MG63 (cell line): ENCODE data around the gene SLC35A5. TPM values are rescaled to one million over a fixed set of nuclear protein-coding genes. Genes with fewer than 3 reads are reported as not detected.
"Not testable (repeated sequence)": the region's sequence is repeated elsewhere in the genome, so short reads cannot be mapped to it uniquely, and the experiment has no call there.

Source experiments
- DNase-seq: peaks from one replicate; pipeline ENCODE4 v3.0.0-alpha.2; 2020
- H3K27me3 ChIP-seq: fragments of 250-450 bp; sonication (Bioruptor Pico); 2 replicates; pipeline ENCODE4 v1.5.1; 2020; ENCODE audit warnings: mild to moderate bottlenecking, moderate library complexity
- H3K36me3 ChIP-seq: fragments of 250-450 bp; sonication (Bioruptor Pico); 2 replicates; pipeline ENCODE4 v1.5.1; 2020; ENCODE audit warnings: mild to moderate bottlenecking, moderate library complexity
- H3K4me3 ChIP-seq: fragments of 250-450 bp; sonication (Bioruptor Pico); 2 replicates; pipeline ENCODE4 v1.5.1; 2020; ENCODE audit warnings: mild to moderate bottlenecking, moderate library complexity
- H3K9me3 ChIP-seq: fragments of 250-450 bp; sonication (Bioruptor Pico); 2 replicates; pipeline ENCODE4 v1.5.1; 2020; ENCODE audit warnings: mild to moderate bottlenecking, moderate library complexity
- total RNA-seq: library from RNA; depleted of rRNA; stranded (reverse); fragments of >200 nt; shearing (Covaris generic); gene quantifications from 2 replicates; pipeline ENCODE4 v1.2.3, GENCODE V29; 2014; ENCODE audit warnings: low replicate concordance

The SLC35A5 gene
- total RNA-seq, 1 experiment from 2014 or later = 22.3 TPM

DNA sequence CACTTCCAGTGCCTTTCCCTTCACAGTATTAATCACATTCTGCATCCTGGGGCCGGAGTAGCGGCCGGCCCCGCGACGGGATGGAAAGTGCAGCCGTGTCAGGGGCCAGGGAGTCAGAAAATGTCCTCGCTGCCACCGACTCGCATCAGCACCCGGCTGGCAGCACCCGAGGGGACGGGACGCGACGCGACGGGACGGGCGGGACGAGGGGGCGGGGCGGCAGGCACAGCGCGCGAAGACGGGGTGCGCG lies 436 bp upstream of the SLC35A5 start:
- no peaks in the 10 kb centered on the region for H3K27me3 ChIP-seq
- peak overlapping the region; percentile 70 for H3K4me3 ChIP-seq
- H3K9me3 ChIP-seq = no peaks in the 10 kb centered on the region
- DNase-seq = no peak
- peaks cover 33% of the 10 kb centered on the region for H3K36me3 ChIP-seq

DNA sequence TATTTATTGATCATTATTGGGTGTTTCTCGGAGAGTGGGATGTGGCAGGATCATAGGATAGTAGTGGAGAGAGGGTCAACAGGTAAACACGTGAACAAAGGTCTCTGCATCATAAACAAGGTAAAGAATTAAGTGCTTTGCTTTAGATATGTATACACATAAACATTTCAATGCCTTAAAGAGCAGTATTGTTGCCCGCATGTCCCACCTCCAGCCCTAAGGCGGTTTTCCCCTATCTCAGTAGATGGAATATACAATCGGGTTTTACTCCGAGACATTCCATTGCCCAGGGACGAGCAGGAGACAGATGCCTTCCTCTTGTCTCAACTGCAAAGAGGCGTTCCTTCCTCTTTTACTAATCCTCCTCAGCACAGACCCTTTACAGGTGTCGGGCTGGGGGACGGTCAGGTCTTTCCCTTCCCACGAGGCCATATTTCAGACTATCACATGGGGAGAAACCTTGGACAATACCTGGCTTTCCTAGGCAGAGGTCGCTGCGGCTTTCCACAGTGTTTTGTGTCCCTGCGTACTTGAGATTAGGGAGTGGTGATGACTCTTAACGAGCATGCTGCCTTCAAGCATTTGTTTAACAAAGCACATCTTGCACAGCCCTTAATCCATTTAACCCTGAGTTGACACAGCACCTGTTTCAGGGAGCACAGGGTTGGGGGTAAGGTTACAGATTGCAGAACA lies 2.5 kb downstream of the SLC35A5 start:
- peaks cover 25% of the 10 kb centered on the region for H3K36me3 ChIP-seq
- not testable (repeated sequence) for DNase-seq, H3K27me3 ChIP-seq, H3K9me3 ChIP-seq, H3K4me3 ChIP-seq

DNA sequence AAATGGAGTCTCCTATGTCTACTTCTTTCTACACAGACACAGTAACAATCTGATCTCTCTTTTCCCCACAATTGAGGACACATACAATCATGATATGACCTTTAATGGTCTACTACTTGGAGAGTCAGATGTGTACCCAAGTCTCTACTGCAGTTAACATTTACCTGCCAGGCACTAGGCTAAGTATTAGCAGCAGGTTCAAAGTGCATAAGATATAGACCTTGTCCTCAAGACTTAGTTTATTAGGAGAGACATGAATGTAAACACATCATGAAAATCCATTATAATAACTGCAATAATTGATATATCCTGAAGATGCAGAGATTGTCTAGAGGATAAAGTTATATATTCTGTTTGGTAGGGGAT lies 3.1 kb downstream of the SLC35A5 start:
- no peak overlapping the region for H3K4me3 ChIP-seq
- H3K27me3 ChIP-seq = no peaks in the 10 kb centered on the region
- H3K9me3 ChIP-seq = no peaks in the 10 kb centered on the region
- DNase-seq = no peak
- H3K36me3 ChIP-seq = peaks cover 21% of the 10 kb centered on the region

DNA sequence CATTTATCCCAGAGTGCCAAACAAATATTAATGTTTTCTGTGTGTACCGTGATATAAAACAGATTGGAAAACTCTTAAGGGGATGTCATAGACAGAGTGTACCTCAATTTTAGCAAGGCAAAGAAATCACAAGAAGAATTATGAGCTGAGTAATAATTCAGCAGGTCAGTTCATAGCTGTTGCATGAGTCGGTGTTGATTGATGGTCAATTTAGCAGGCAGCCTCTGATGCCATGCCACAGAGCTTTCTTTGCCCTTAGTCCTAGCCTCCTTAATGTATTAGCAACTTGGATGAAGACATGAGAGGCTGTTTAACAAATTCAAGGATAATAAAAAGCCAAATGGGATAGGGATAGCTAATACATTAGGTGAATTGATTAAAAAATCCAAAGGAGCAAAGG lies 6.8 kb downstream of the SLC35A5 start:
- Histone ChIP-seq H3K36me3 (peaks cover 24% of the 10 kb centered on the region), H3K27me3 (no peaks in the 10 kb centered on the region), H3K4me3 (no peak overlapping the region), H3K9me3 (no peaks in the 10 kb centered on the region)
- DNase-seq = no peak

DNA sequence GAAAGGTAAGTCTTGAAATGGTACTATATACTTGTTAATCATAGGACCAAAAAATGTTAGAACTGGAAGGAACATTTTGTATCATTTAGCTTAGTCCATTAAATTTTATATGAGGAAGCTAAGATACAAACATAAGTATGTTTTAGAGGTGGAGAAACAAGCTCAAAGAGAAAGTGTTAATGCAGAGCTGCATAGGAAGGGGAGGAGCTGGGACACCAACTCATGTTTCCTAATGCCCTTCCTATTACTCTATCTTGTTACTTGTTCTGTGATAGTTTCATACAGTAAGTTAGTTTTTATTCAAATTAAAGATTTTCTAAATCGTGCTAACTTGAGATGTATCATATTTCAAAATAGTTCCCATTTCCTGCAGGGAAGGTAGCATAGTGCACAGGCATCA lies 7.4 kb downstream of the SLC35A5 start:
- no peaks in the 10 kb centered on the region for H3K9me3 ChIP-seq
- no peaks in the 10 kb centered on the region for H3K27me3 ChIP-seq
- peaks cover 29% of the 10 kb centered on the region for H3K36me3 ChIP-seq
- no peak overlapping the region for H3K4me3 ChIP-seq
- DNase-seq = no peak

DNA sequence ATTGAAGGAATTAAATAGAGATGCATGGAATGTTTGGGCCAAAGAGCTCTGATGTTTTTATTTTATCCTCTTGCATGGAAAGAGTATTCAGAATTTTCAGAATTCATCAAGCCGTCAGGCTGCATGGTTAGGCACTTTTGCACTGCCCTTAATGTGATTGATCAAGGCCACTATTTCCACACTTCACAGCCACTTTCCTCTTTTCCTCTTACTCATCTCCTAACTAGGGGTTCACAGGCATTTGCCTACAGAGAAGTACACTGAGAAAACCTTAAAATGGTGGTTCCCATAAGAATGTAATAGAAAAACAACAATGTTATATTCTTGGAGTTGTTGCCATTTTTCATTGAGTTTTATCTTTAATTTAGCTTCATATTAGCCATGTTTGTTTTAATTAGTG lies 10.9 kb downstream of the SLC35A5 start:
- Histone ChIP-seq H3K27me3 (no peaks in the 10 kb centered on the region), H3K4me3 (no peak overlapping the region), H3K9me3 (no peaks in the 10 kb centered on the region), H3K36me3 (peaks cover 22% of the 10 kb centered on the region)
- no peak for DNase-seq

DNA sequence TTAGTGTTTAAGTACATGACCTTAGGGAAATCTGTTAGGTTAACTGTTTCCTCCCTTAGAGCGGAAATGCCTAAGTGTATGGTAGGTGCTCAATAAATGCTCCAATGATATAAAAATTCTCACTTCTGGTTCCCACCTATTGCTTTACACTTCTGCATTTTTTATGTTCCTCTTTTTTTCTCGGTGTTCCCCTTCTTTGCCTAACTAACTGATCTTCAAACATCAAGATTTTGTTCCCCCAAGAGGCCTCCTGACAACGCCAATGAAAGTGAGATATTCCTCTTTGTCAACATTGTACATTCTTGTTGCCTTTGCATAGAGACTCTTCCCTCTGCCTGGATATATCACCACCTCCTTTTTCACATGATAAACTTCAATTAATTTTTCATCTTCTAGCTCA lies 17.4 kb downstream of the SLC35A5 start:
- Histone ChIP-seq H3K36me3 (peaks cover 42% of the 10 kb centered on the region), H3K27me3 (no peaks in the 10 kb centered on the region), H3K4me3 (no peak overlapping the region), H3K9me3 (peaks cover 3% of the 10 kb centered on the region)
- no peak for DNase-seq

DNA sequence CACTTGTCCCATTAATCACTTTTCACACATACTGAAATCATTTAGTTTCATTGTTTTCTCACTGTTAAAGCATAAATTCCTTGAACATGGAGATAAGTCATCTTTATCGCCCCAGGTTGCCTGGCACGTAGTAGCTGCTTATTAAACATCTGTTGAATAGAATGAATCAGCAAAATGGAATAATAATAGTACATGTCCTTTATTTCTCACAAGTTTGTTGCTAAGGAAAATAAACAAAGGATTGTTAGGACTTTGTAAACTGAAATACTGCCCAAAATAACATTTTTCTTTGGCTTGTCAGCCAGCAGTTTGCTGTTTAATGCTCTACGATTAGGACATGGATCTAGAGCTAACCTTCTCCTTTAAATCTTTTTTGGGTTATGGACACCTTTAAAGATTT lies 17.9 kb downstream of the SLC35A5 start:
- no peak overlapping the region for H3K4me3 ChIP-seq
- H3K36me3 ChIP-seq = peaks cover 45% of the 10 kb centered on the region
- peak; percentile 63 for DNase-seq
- H3K27me3 ChIP-seq = no peaks in the 10 kb centered on the region
- H3K9me3 ChIP-seq = peaks cover 3% of the 10 kb centered on the region

DNA sequence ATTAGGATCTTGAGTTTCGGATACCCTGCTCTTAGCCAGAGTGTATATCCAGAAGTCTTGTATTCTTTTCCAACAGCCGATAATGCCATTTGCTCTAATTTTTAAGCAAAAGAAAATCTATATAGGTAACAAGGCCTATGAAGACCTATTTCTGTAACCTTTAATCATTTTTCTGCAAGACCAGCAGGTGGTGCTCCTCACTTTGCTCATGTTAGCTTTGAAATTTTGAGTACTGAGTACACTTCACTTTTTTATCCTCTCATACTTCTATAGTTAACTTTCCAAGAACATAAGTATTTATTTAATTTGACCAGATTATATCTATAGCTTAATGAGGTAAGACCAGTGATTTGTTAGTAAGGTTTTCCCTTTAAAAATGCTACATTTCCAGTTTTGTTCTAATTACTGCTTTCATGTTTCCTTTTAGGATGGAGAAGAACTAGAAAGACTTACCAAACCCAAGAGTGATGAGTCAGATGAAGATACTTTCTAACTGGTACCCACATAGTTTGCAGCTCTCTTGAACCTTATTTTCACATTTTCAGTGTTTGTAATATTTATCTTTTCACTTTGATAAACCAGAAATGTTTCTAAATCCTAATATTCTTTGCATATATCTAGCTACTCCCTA lies 20.5 kb downstream of the SLC35A5 start:
- DNase-seq = peak; percentile 22
- no peak overlapping the region for H3K4me3 ChIP-seq

DNA sequence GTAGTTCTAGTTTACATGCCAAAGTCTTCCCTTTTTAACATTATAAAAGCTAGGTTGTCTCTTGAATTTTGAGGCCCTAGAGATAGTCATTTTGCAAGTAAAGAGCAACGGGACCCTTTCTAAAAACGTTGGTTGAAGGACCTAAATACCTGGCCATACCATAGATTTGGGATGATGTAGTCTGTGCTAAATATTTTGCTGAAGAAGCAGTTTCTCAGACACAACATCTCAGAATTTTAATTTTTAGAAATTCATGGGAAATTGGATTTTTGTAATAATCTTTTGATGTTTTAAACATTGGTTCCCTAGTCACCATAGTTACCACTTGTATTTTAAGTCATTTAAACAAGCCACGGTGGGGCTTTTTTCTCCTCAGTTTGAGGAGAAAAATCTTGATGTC lies 21.3 kb downstream of the SLC35A5 start:
- Histone ChIP-seq H3K36me3 (peaks cover 48% of the 10 kb centered on the region), H3K4me3 (no peak overlapping the region)
- DNase-seq = no peak

More for the DNA sequence above, 20.5 kb downstream of the SLC35A5 start:
- Histone ChIP-seq H3K9me3 (peaks cover 3% of the 10 kb centered on the region), H3K27me3 (no peaks in the 10 kb centered on the region), H3K36me3 (peaks cover 48% of the 10 kb centered on the region)

DNA sequence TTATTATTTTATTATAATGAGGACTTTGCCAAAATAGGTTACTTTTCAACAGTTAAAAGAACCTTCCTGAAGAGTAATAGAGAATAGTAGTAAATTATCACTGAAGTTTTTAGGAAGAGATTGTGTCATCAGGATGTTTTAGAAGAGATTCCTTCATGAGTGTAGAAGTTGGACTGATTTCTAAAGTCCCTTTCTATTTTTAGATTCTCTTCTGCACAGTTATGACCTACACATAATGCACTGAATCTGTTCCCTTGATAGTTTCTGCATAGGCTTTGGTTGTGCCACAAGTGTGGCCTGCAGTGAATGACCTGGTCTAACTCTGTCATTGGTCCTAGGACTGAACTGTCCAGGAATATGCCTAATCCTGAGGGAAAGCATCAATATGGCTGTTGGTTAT lies 23.9 kb downstream of the SLC35A5 start:
- Histone ChIP-seq H3K4me3 (no peak overlapping the region), H3K27me3 (no peaks in the 10 kb centered on the region), H3K36me3 (peaks cover 42% of the 10 kb centered on the region), H3K9me3 (no peaks in the 10 kb centered on the region)
- DNase-seq = no peak

More for the DNA sequence above, 21.3 kb downstream of the SLC35A5 start:
- peaks cover 3% of the 10 kb centered on the region for H3K9me3 ChIP-seq
- H3K27me3 ChIP-seq = no peaks in the 10 kb centered on the region

DNA sequence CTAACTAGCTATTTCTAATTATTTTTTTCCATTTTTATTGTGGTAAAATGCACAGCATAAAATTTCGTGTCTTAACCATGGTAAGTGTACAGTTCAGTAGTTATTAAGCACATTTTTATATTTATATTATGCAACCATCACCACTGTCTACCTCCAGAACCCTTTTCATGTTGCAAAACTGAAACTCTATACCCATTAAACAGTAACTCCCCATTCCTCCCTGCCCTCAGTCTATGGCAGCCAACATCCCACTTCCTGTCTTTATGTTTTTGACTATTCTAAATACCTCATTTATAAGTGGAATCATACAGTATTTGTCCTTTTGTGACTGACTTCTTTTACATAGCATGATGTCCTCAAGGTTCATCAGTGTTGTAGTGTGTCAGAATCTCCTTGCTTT lies 25.5 kb downstream of the SLC35A5 start:
- no peaks in the 10 kb centered on the region for H3K9me3 ChIP-seq
- no peak for DNase-seq
- peaks cover 30% of the 10 kb centered on the region for H3K36me3 ChIP-seq
- no peaks in the 10 kb centered on the region for H3K27me3 ChIP-seq
- H3K4me3 ChIP-seq = no peak overlapping the region

DNA sequence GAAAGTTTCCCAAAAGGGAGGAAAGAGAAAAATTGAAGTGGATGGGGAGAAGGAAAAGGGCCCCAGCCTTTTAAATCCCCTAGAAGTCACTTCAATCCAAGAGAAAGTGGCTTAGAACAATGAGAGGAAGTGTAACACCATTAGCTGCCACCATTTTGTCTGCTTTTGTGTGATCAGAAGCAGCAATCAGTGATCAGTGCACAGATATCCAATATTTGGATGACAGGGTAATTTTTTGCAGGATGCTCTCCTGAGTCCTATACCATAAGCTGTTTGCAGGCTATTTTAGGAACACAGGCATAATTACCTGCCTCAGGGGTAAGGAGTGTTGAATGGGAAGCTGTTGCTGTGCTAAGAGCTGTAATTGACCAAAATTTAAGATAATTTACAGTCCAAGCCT lies 31.4 kb downstream of the SLC35A5 start:
- H3K9me3 ChIP-seq = no peaks in the 10 kb centered on the region; the same call in 1 of the 2 replicates

DNA sequence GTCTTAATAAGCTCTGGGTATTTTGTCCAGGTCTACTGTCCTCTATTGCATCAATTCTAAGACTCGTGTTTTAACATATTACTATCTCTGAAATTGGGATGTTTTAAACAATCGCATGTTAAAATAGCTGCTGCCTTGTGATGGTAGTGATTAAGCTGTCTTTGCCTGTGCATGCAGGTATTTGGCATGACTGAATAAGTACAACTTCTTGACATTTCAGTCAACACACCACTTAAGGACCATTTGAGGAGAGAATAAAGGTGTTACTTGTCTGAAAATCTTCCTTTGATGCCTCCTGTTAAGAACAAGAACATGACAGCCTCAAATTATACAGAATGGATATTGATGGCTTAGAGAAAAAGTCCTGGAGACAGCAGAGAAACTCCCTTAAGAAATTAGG lies 33.0 kb downstream of the SLC35A5 start:
- Histone ChIP-seq H3K4me3 (no peak overlapping the region), H3K9me3 (no peaks in the 10 kb centered on the region; the same call in 1 of the 2 replicates), H3K27me3 (no peaks in the 10 kb centered on the region), H3K36me3 (peaks cover 20% of the 10 kb centered on the region)
- DNase-seq = no peak

More for the DNA sequence above, 31.4 kb downstream of the SLC35A5 start:
- no peak for DNase-seq
- Histone ChIP-seq H3K36me3 (peaks cover 20% of the 10 kb centered on the region), H3K27me3 (no peaks in the 10 kb centered on the region), H3K4me3 (no peak overlapping the region)

DNA sequence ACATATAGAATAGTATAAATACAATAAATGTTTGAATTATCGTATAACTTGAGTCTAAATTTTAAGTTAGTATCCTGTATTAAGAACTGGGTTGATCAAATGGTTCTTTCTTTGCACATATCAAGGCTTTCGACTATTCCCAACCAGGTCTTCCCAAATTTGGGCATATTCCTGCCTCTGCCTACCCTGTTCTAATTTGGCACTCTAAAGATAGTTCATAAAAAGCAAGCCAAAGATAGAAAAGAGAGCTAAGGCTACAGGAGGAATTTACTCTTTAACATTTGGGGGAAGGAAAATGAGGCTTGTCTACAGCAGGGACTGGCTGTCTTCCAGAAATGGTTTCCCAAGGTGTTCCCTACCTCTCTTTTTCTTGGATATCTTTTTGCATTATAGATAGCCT lies 36.1 kb downstream of the SLC35A5 start:
- no peaks in the 10 kb centered on the region; the same call in 1 of the 2 replicates for H3K9me3 ChIP-seq
- no peaks in the 10 kb centered on the region for H3K27me3 ChIP-seq
- H3K4me3 ChIP-seq = no peak overlapping the region
- DNase-seq = no peak
- H3K36me3 ChIP-seq = peaks cover 28% of the 10 kb centered on the region

DNA sequence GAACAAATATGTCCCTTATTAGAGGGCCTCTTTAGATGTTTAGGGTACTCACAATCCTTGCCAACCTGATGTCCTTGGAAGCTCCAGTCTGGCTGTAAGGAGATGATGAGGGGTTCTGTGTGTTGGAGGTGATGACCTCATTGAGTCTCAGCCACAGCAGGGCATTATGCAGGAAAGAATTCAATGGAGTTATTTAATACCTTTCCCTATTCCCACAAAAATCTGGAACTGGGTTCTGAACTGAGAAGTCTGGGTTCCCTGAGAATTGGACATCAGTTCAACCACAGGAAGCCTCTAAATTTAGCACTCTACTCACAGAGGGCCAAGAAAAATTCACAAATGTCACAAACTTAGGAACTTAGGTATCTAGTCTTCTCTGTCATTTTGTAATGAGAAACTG lies 36.9 kb downstream of the SLC35A5 start:
- no peak for DNase-seq
- Histone ChIP-seq H3K27me3 (no peaks in the 10 kb centered on the region), H3K9me3 (no peaks in the 10 kb centered on the region), H3K36me3 (peaks cover 29% of the 10 kb centered on the region), H3K4me3 (no peak overlapping the region)

DNA sequence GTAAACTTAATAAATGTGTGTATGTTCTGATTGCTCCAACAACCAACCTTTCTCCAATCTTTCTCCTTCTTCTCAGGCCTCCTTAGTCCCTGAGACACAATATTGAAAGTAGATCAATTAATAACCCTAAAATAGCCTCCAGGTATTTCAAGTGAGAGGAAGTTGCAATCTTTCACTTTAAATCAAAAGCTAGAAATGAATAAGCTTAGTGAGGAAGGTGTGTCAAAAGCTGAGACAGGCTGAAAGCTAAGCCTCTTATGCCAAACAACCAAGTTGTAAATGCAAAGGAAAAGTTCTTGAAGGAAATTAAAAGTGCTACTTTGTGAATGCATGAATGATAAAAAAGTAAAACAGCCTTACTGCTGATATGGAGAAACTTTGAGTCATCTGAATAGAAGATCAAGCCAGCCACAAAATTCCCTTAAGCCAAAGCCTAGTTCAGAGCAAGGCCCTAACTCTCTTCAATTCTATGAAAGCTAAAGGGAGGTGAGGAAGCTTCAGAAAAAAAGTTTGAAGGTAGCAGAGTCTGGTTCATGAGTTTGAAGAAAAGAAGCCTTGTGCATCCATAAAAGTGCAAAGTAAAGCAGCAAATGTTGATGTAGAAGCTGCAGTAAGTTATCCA lies 40.5 kb downstream of the SLC35A5 start:
- Histone ChIP-seq H3K27me3 (no peaks in the 10 kb centered on the region), H3K36me3 (peaks cover 44% of the 10 kb centered on the region), H3K4me3 (no peak overlapping the region), H3K9me3 (no peaks in the 10 kb centered on the region)
- DNase-seq = no peak

DNA sequence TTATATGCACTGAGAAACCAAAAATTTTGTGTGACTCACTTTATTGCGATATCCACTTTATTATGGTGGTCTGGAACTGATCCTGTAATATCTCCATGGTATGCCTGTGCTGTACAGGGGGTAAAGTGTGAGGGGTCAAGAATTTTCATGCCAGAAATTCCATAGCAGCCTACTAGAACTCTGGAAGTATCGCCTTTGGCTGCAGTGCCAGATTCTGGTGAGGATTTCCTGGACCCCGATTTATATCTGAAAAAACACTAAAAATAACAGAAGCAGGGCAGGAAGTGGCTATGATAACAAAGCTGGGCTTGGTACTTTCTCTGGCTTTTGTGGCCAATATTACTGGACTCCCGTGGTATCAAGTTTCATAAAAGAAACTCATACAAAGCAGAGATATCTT lies 42.7 kb downstream of the SLC35A5 start:
- DNase-seq = peak; percentile 77
- H3K9me3 ChIP-seq = no peaks in the 10 kb centered on the region
- H3K4me3 ChIP-seq = no peak overlapping the region
- no peaks in the 10 kb centered on the region for H3K27me3 ChIP-seq
- peaks cover 57% of the 10 kb centered on the region for H3K36me3 ChIP-seq
